Ascending aorta (tissue), 2 donors: ENCODE data around the gene SCAP. TPM values are rescaled to one million over a fixed set of nuclear protein-coding genes. Genes with fewer than 3 reads are reported as not detected.

ENCODE experiments used
- DNase-seq, 2 donors: peaks; one replicate each; pipeline ENCODE4 v3.0.0-alpha.2; 2019; ENCODE audit warnings: low spot score in 2 of 2
- H3K27ac ChIP-seq, 2 donors: fragments of 200-600 bp; sonication (generic); one replicate each; pipeline ENCODE4 v1.5.1; 2016 to 2017; ENCODE audit warnings: mild to moderate bottlenecking in 1 of 2
- H3K27me3 ChIP-seq: fragments of 200-600 bp; sonication (generic); one replicate; pipeline ENCODE4 v1.5.1; 2017
- H3K36me3 ChIP-seq, 2 donors: fragments of 200-600 bp; sonication (generic); one replicate each; pipeline ENCODE4 v1.5.1; 2016
- H3K4me1 ChIP-seq, 2 donors: fragments of 200-600 bp; sonication (generic); one replicate each; pipeline ENCODE4 v1.5.1; 2016 to 2017; ENCODE audit warnings: mild to moderate bottlenecking in 1 of 2
- H3K4me3 ChIP-seq, 2 donors: fragments of 200-600 bp; sonication (generic); one replicate each; pipeline ENCODE4 v1.5.1; 2016 to 2017; ENCODE audit warnings: mild to moderate bottlenecking in 1 of 2
- H3K9me3 ChIP-seq, 2 donors: fragments of 200-600 bp; sonication (generic); one replicate each; pipeline ENCODE4 v1.5.1; 2016
- intact Hi-C: fragments of 100-400 bp; cut with DNase I; formaldehyde crosslinking; loops from one replicate; pipeline ENCODE4 v1.15.1; 2023
- total RNA-seq: library from RNA; depleted of rRNA; stranded (reverse); fragments of >200 nt; gene quantifications from one replicate; pipeline ENCODE4 v1.1.0, GENCODE V29; 2016
- TF ChIP-seq, protein P1 (sequence below), 3 experiments: fragments of 200-600 bp in 2 of 3; fragments of 450-650 bp in 1 of 3; sonication (generic) in 2 of 3; IDR thresholded peaks; one replicate each; pipeline ENCODE4 v1.5.1; 2016 to 2019; ENCODE audit warnings: antibody characterized with exemption in 3 of 3, mild to moderate bottlenecking in 1 of 3, moderate library complexity in 1 of 3

The SCAP gene
- total RNA-seq, 1 donor from 2014 or later, result 155 TPM

DNA sequence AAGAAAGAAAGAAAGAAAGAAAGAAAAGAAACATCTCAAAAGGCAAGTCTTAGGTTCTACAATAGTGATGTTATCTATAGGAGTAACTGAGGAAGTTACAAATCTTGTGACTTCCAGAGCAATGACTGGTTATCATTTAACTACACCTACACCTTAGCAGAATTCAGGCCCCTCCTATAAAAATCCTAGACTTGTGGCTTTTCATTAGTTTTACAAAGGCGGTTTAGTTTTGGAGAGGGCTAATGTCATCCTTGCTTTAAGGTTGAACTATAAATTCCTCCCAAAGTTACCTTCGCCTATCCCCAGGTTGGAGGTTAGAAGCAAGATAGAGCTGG is 4.1 kb upstream of the SCAP start:
- Histone ChIP-seq H3K27me3 (no peaks in the 10 kb centered on the region), H3K27ac (no peak overlapping the region), H3K9me3 (no peaks in the 10 kb centered on the region), H3K4me3 (no peak overlapping the region), H3K36me3 (no peaks in the 10 kb centered on the region), H3K4me1 (peaks cover 8 to 11% of the 10 kb centered on the region in 2 donors)
- DNase-seq, result no peak
- intact Hi-C loops, result loop anchor here (5.0 kb wide), 2 partner anchors 37 to 97 kb away; partner anchors contain the start of gene PTPN23
- TF ChIP-seq, protein P1, sequence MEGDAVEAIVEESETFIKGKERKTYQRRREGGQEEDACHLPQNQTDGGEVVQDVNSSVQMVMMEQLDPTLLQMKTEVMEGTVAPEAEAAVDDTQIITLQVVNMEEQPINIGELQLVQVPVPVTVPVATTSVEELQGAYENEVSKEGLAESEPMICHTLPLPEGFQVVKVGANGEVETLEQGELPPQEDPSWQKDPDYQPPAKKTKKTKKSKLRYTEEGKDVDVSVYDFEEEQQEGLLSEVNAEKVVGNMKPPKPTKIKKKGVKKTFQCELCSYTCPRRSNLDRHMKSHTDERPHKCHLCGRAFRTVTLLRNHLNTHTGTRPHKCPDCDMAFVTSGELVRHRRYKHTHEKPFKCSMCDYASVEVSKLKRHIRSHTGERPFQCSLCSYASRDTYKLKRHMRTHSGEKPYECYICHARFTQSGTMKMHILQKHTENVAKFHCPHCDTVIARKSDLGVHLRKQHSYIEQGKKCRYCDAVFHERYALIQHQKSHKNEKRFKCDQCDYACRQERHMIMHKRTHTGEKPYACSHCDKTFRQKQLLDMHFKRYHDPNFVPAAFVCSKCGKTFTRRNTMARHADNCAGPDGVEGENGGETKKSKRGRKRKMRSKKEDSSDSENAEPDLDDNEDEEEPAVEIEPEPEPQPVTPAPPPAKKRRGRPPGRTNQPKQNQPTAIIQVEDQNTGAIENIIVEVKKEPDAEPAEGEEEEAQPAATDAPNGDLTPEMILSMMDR (IDR thresholded peaks at IDR 0.05), result no peak

DNA sequence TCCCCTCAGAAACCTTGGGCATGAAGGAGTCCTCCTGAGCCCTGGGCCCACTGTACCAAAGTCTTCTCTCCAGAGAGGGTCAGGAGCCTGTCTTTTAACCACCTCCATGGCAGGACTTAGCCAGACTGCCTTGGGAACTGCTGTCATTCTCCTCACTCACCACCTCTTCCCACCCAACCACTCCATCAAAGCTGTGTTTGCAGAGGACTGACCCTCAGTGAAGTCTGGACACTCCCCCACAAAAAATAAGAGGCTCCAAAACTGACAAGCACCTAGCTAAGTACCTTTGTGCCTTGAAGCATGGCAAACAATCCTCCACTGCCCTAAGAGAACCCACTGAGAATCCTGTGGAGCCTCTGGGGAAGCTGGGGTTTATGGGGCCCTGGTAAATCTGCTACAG is 2.3 kb upstream of the SCAP start:
- DNase-seq, result no peak
- H3K4me1 ChIP-seq, result peaks cover 8 to 15% of the 10 kb centered on the region in 2 donors
- TF ChIP-seq, protein P1 (IDR thresholded peaks at IDR 0.05), result no peak
- H3K27ac ChIP-seq, result no peak overlapping the region
- H3K9me3 ChIP-seq, result no peaks in the 10 kb centered on the region
- no peaks in the 10 kb centered on the region for H3K27me3 ChIP-seq
- intact Hi-C loops, result loop anchor here (5.0 kb wide), 2 partner anchors 36 to 96 kb away; partner anchors contain the start of gene PTPN23
- no peak overlapping the region for H3K4me3 ChIP-seq
- H3K36me3 ChIP-seq, result no peaks in the 10 kb centered on the region

DNA sequence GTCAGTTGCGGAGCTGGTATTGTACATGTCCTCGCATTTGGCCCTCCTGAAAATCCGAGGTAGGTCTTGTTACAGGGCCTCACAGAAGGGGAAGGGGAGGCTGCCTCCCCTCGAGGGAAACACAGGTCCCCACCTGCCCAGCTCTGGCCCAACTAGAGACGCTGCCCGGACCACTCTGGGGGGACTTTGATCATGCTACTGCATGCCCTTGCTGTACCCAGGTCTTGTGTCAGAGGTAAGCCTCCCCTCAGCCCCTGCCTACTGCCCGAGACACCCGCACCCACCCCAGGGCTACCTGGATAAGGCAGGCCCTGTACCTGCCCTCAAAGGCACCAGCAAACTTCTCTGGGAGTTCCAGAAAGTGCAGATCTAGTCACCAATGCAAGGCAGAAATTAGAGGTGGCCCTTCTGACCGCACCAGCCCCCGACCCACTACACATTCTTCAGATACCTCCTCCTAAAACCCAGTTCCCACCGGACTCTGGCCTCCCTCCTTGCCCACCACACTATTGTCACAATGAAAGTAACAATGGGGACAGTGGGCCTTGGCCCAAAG is 981 bp upstream of the SCAP start:
- no peaks in the 10 kb centered on the region for H3K36me3 ChIP-seq
- DNase-seq, result no peak
- no peaks in the 10 kb centered on the region for H3K27me3 ChIP-seq
- intact Hi-C loops, result loop anchor here (5.0 kb wide), 2 partner anchors 34 to 94 kb away; partner anchors contain the start of gene PTPN23
- H3K4me1 ChIP-seq, result peaks cover 8 to 15% of the 10 kb centered on the region in 2 donors
- TF ChIP-seq, protein P1 (IDR thresholded peaks at IDR 0.05), result no peak
- H3K27ac ChIP-seq, result peak overlapping the region; percentile 81 to 90
- no peaks in the 10 kb centered on the region for H3K9me3 ChIP-seq
- H3K4me3 ChIP-seq, result peak overlapping the region; percentile 84 to 88

DNA sequence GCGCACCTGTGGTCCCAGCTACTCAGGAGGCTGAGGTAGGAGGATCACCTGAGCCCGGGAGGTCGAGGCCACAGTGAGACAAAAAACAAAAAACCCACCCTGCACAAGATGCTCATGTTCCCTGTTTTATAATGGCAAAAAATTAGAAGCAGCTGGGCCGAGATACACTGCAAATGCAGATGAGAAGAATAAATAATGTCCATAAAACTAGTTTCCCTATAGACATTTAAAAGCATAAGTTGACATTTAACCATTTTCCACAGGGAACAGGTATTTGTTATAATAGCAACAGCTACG is 537 bp upstream of the SCAP start:
- Histone ChIP-seq H3K27ac (peak overlapping the region; percentile 81 to 90), H3K4me1 (peaks cover 8 to 15% of the 10 kb centered on the region in 2 donors), H3K36me3 (no peaks in the 10 kb centered on the region), H3K4me3 (peak overlapping the region; percentile 84 to 88), H3K27me3 (no peaks in the 10 kb centered on the region), H3K9me3 (no peaks in the 10 kb centered on the region)
- intact Hi-C loops, result loop anchor here (5.0 kb wide), 2 partner anchors 34 to 94 kb away; partner anchors contain the start of gene PTPN23
- DNase-seq, result no peak
- TF ChIP-seq, protein P1 (IDR thresholded peaks at IDR 0.05), result no peak

DNA sequence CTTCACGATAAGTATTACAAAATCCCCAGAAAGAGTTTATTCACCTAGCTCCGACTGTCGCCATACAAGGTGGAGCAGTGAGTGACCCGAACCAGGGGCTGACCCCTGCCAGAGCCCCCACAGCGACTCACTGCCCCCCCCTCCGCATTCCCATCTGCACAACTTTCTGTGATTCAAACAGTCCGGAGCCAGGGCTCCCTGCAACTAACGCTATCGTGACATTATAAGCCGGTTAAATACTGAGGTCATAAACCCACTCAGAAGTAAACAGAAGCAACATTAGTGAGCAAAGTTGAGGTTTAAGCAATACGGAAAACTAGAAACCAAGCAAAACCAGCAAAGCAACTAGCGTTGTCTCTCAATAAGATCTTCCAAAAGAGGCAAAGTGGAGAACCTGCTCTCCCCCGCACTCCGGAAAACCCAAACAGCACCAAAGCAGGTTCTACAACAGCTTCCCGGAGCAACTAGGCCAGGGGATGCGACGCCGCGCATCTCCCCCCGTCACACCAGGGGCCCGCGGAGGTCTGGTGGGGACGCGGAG is 642 bp downstream of the SCAP start:
- DNase-seq, result no peak
- no peaks in the 10 kb centered on the region for H3K27me3 ChIP-seq

More for the DNA sequence above, 642 bp downstream of the SCAP start:
- no peaks in the 10 kb centered on the region for H3K36me3 ChIP-seq
- intact Hi-C loops, result loop anchor here (1.0 to 5.0 kb wide), 4 partner anchors 33 to 93 kb away; partner anchors contain the start of genes ELP6 and PTPN23
- H3K4me3 ChIP-seq, result peak overlapping the region; percentile 84 to 88
- TF ChIP-seq, protein P1 (IDR thresholded peaks at IDR 0.05), result no peak
- H3K9me3 ChIP-seq, result no peaks in the 10 kb centered on the region
- H3K4me1 ChIP-seq, result peaks cover 8 to 15% of the 10 kb centered on the region in 2 donors
- peak overlapping the region; percentile 81 to 90 for H3K27ac ChIP-seq
